K562 (cell line): Measurements from ENCODE around the gene SLC43A2. TPM values are rescaled to one million over a fixed set of nuclear protein-coding genes. Genes with fewer than 3 reads are reported as not detected.

Experiments
- DIDO1 ChIP-seq: fragments of 450-650 bp; IDR thresholded peaks from 2 replicates; pipeline ENCODE4 v1.6.1; 2016; ENCODE audit warnings: low read depth, missing biosample characterization, missing genetic modification characterization
- KDM2B ChIP-seq: fragments of 250-450 bp; sonication (Bioruptor Pico); IDR thresholded peaks from 2 replicates; pipeline ENCODE4 v1.8.0; 2021; ENCODE audit warnings: mild to moderate bottlenecking, moderate library complexity
- MYNN ChIP-seq, 2 experiments: sonication (generic); formaldehyde crosslinking in 1 of 2; IDR thresholded peaks; 2 replicates each; pipeline versions ENCODE4 v1.5.0 to v1.6.1; 2016 to 2020; ENCODE audit warnings: antibody characterized with exemption in 1 of 2, missing genetic modification reagents in 1 of 2
- NFIC ChIP-seq: fragments of 450-650 bp; IDR thresholded peaks from 2 replicates; pipeline ENCODE4 v1.6.1; 2017; ENCODE audit warnings: mild to moderate bottlenecking, inconsistent platforms
- POLR3G ChIP-seq: IDR thresholded peaks from 2 replicates; pipeline ENCODE4 v1.6.1; 2011; ENCODE audit not compliant: insufficient read length, insufficient replicate concordance; ENCODE audit errors: extremely low read depth
- RFX1 ChIP-seq: fragments of 450-650 bp; IDR thresholded peaks from 2 replicates; pipeline ENCODE4 v1.6.1; 2016; ENCODE audit warnings: mild to moderate bottlenecking, moderate library complexity
- polyA plus RNA-seq, 8 experiments: library from polyadenylated mRNA; depleted of rRNA in 4 of 8; stranded (reverse) in 5 of 8; unstranded in 3 of 8; fragments of >200 nt; fragmentation: Nextera tagmentation in 2 of 8; fragmentation: Illumina TruSeq in 1 of 8; extraction: Ambion mirVana in 2 of 8; extraction: Trizol in 1 of 8; gene quantifications; 2 replicates each; pipeline versions ENCODE4 v1.2.1 to v1.2.3, GENCODE V29; 2011 to 2014; ENCODE audit warnings: inconsistent platforms in 1 of 8, missing spikeins in 1 of 8
- total RNA-seq, 7 experiments: library from RNA; depleted of rRNA in 6 of 7; stranded (reverse); fragments of >200 nt in 6 of 7; fragmentation: Illumina TruSeq in 2 of 7; extraction: Trizol in 2 of 7; gene quantifications; 2 replicates each; pipeline versions ENCODE4 v1.2.1 to v1.2.3, GENCODE V29; 2011 to 2021; ENCODE audit warnings: low replicate concordance in 1 of 7
- TF ChIP-seq, protein P1 (sequence below), 2 experiments: fragments of 450-650 bp in 1 of 2; sonication (generic) in 1 of 2; formaldehyde crosslinking in 1 of 2; IDR thresholded peaks; 2 replicates each; pipeline versions ENCODE4 v1.7.1 to v1.9.0; 2016 to 2022; ENCODE audit warnings: inconsistent platforms in 1 of 2, mild to moderate bottlenecking in 1 of 2, missing genetic modification reagents in 1 of 2
- TF ChIP-seq, protein P2 (sequence below): sonication (generic); formaldehyde crosslinking; IDR thresholded peaks from 2 replicates; pipeline ENCODE4 v1.8.0; 2022; ENCODE audit warnings: missing genetic modification reagents, mild to moderate bottlenecking, borderline replicate concordance

Gene SLC43A2
- total and polyA plus RNA-seq, 9 of the 15 experiments (the other 6 are each of a cell fraction or from before 2014, with no cell fraction given): 0.03 to 10.2 (median 3.6) TPM

DNA sequence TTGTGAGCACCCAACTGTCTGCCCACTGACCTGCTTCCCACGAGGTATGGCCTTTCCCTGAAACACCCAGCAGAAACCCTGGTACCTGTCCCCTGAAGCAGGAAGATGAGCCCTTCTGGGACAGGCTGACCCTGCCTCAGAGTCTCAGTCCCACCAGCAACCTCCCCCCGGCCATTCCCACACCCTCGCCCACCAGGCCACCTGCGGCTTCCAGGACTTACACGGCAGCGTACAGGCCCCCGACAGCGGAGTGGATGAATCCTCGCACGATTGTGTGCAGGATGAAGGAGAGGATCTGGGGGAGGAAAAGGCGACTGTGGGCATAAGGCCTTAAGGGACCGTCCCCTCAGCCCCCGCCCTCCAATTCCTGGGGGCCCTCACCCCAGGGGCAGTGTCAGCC lies 50.6 kb downstream of the SLC43A2 start (continued):
- TF ChIP-seq, protein P1, sequence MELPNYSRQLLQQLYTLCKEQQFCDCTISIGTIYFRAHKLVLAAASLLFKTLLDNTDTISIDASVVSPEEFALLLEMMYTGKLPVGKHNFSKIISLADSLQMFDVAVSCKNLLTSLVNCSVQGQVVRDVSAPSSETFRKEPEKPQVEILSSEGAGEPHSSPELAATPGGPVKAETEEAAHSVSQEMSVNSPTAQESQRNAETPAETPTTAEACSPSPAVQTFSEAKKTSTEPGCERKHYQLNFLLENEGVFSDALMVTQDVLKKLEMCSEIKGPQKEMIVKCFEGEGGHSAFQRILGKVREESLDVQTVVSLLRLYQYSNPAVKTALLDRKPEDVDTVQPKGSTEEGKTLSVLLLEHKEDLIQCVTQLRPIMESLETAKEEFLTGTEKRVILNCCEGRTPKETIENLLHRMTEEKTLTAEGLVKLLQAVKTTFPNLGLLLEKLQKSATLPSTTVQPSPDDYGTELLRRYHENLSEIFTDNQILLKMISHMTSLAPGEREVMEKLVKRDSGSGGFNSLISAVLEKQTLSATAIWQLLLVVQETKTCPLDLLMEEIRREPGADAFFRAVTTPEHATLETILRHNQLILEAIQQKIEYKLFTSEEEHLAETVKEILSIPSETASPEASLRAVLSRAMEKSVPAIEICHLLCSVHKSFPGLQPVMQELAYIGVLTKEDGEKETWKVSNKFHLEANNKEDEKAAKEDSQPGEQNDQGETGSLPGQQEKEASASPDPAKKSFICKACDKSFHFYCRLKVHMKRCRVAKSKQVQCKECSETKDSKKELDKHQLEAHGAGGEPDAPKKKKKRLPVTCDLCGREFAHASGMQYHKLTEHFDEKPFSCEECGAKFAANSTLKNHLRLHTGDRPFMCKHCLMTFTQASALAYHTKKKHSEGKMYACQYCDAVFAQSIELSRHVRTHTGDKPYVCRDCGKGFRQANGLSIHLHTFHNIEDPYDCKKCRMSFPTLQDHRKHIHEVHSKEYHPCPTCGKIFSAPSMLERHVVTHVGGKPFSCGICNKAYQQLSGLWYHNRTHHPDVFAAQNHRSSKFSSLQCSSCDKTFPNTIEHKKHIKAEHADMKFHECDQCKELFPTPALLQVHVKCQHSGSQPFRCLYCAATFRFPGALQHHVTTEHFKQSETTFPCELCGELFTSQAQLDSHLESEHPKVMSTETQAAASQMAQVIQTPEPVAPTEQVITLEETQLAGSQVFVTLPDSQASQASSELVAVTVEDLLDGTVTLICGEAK (IDR thresholded peaks at IDR 0.05): no peak
- TF ChIP-seq, protein P1 (CRISPR knock-in tag; IDR thresholded peaks at IDR 0.05): no peak
- TF ChIP-seq RFX1 (no peak), POLR3G (no peak), NFIC (no peak), DIDO1 (tag) (no peak), KDM2B (CRISPR knock-in tag) (no peak), MYNN (IDR thresholded peaks at IDR 0.05) (no peak), MYNN (CRISPR knock-in tag; IDR thresholded peaks at IDR 0.05) (no peak)
- TF ChIP-seq, protein P2, sequence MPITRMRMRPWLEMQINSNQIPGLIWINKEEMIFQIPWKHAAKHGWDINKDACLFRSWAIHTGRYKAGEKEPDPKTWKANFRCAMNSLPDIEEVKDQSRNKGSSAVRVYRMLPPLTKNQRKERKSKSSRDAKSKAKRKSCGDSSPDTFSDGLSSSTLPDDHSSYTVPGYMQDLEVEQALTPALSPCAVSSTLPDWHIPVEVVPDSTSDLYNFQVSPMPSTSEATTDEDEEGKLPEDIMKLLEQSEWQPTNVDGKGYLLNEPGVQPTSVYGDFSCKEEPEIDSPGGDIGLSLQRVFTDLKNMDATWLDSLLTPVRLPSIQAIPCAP: no peak
